Gastroesophageal sphincter (tissue), 3 donors: ENCODE data around the gene TPRN.

ENCODE experiments used
- POLR2AphosphoS5 ChIP-seq: sonication (generic); formaldehyde crosslinking; IDR thresholded peaks from one replicate; pipeline ENCODE4 v1.6.1; 2017; ENCODE audit warnings: antibody characterized with exemption
- TF ChIP-seq, protein P1 (sequence below), 4 experiments: fragments of 200-600 bp in 2 of 4; fragments of 450-650 bp in 2 of 4; sonication (generic) in 1 of 4; IDR thresholded peaks; one replicate each; pipeline ENCODE4 v1.5.1; 2017 to 2019; ENCODE audit warnings: antibody characterized with exemption in 4 of 4, mild to moderate bottlenecking in 2 of 4, moderate library complexity in 2 of 4

DNA sequence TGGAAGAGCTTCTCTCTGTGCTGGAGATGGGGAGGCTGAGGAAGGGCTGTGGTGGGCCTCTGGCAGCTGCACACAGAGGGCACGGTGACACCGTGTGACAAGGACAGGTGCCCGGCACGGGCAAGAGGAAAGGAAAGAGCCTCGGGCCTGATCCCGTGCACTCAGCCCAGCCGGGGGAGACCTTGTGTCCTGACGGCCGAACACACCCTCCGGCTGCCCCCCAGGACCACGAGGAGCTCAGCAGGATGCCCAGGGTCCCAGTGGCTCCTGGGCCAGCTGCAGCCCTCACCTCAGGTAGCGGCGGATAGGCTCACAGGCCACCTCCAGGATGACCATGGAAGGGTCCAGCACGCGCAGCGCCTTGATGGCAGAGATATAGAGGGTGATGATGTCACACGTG is 17.7 kb downstream of the TPRN start:
- TF ChIP-seq POLR2AphosphoS5 = no peak
- TF ChIP-seq, protein P1, sequence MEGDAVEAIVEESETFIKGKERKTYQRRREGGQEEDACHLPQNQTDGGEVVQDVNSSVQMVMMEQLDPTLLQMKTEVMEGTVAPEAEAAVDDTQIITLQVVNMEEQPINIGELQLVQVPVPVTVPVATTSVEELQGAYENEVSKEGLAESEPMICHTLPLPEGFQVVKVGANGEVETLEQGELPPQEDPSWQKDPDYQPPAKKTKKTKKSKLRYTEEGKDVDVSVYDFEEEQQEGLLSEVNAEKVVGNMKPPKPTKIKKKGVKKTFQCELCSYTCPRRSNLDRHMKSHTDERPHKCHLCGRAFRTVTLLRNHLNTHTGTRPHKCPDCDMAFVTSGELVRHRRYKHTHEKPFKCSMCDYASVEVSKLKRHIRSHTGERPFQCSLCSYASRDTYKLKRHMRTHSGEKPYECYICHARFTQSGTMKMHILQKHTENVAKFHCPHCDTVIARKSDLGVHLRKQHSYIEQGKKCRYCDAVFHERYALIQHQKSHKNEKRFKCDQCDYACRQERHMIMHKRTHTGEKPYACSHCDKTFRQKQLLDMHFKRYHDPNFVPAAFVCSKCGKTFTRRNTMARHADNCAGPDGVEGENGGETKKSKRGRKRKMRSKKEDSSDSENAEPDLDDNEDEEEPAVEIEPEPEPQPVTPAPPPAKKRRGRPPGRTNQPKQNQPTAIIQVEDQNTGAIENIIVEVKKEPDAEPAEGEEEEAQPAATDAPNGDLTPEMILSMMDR (IDR thresholded peaks at IDR 0.05) = no peak
